GM21390 (cell line): ENCODE measurements around the gene TTYH3.

Source experiments
- ATAC-seq: cut with Tn5 transposase; IDR thresholded peaks from one replicate; pipeline ENCODE4 v1.9.1; 2021; ENCODE audit not compliant: unreplicated experiment

The TTYH3 gene

GRCh38 chr7:2701832-2702593 is 70.2 kb downstream of the TTYH3 start:
- no peak for ATAC-seq

- no peak for ATAC-seq
Observed at GRCh38 chr7:2702594-2702957, 70.8 kb downstream of the TTYH3 start.

- no peak for ATAC-seq
Observed at GRCh38 chr7:2705371-2706096, 73.7 kb downstream of the TTYH3 start.

DNA sequence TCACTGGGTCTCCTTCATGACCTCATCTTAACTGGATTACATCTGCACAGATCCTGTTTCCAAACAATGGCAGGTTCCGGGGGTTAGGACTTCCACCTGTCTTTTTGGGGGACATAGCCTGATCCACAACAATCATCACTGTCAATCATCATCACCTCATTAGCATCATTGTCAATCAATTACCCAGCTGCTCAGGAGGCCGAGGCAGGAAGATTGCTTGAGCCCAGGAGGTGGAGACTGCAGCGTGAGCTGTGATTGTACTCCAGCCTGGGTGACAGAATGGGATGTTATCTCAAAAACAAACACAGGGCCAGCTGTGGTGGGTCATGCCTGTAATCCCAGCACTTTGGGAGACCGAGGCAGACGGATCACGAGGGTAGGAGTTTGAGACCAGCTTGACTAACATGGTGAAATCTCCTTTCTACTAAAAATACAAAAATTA is 74.9 kb downstream of the TTYH3 start:
- no peak for ATAC-seq

DNA sequence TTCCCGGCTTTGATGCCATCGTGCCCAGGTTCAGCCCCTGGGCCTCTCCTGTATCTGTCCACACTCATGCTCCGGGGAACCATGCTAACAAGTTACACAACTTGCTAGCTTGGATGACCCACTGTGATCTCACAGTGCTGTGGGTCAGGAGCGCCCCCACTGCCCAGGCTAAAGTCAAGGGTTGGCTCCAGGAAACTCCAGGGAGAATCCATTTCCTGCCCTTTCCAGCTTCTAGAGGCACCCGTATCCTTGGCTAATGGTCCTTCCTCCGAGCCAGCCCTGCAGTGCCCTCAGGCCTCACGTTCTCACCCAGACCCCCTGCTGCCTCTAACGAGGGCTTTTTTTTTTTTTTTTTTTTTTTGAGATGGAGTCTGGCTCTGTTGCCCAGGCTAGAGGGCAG is 75.7 kb downstream of the TTYH3 start:
- ATAC-seq, result no peak

GRCh38 chr7:2708041-2708440 is 76.3 kb downstream of the TTYH3 start:
- no peak for ATAC-seq

DNA sequence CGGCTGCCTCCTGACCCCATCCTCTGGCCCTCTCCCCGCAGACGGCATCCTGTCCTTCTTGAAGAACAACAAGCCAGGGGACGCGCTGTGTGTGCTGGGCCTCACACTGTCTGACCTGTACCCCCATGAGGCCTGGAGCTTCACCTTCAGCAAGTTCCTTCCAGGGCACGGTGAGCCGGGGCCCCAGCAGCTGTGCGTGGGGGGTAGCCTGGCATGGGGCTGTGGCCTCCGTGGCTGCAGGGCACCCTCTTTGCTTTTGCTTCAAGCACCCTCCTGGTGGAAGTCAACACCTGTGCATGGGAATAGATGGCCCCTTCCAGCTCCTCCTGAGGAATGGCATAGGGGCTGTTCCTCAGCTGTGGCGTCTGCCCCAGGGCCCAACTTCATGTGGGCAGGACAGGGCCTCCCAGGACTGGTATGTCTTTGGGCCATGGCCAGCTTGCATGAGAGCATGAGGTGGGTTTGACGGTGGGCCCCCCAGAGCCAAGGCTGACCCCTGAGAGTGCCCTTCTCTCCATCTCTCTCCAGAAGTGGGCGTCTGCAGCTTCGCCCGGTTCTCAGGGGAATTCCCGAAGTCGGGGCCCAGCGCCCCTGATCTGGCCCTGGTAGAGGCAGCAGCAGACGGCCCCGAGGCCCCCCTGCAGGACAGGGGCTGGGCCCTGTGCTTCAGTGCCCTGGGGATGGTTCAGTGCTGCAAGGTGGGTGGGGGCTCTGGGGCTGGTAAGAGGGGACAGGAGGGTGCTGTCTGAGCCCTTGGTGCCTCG is 76.9 kb downstream of the TTYH3 start:
- no peak for ATAC-seq

DNA sequence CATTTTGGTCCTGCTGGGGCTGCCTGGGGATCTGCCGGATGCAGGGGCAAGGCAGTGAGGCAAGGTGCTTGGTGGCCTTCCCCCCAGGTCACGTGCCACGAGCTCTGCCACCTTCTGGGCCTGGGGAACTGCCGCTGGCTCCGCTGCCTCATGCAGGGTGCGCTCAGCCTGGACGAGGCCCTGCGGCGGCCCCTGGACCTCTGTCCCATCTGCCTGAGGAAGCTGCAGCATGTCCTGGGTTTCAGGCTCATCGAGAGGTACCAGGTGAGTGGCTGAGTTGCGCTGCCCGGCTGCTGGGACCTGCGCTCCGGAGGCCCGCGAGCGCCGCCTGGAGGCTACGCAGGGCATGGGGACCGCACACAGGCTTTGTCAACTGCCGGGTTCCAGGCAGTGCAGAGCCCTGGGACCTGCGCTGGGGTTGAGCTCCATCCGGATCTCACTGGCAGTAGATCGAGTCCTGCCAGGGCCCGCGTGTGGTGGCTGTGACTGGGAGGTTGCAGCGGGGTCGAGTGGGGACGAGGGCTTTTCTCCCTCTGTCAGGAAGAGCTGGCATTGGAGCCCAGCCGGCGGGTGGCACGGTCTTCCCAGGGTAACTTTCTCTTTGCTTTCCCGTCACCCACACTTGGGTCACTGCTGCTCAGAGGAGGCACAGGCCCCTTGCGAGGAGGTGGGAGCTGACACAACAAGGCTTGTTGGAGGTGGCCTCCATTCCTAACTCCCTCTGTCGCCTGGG is 77.9 kb downstream of the TTYH3 start:
- peak; percentile 78 for ATAC-seq

GRCh38 chr7:2710286-2710655 is 78.5 kb downstream of the TTYH3 start:
- peak; percentile 61 for ATAC-seq

DNA sequence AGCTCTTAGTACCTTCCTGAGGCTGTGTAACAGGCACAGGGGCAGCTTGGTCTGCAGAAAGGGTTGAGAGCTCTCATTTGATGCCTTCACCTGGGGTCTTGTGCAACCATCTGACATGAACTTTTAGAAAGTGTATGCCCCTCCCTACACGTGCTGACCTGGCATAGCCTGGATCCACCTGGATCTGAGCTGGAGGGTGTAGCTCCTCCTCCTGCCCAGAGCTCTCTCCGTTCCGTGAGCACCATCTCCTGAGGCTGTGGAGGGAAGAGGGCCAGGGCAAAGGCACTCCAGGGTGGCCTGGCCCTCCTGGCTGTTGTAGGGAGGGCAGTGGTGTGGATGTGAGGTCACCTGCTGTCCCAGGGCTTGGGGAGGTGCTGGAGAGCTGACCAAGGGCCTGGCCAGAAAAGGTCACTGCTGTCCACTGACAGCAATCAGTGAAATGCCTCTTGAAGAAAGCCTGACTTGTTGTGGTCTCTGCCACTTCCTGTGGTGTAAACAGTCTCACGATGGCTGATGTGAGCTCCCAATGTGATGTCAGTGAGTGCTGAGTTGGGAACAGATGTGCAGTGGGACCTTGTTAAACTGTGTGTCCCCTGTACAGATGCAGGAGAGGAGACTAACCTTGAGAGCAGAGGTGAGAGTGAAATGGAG is 79.2 kb downstream of the TTYH3 start:
- ATAC-seq, result no peak

- ATAC-seq, result no peak
Observed at GRCh38 chr7:2711895-2712675, 80.3 kb downstream of the TTYH3 start.

DNA sequence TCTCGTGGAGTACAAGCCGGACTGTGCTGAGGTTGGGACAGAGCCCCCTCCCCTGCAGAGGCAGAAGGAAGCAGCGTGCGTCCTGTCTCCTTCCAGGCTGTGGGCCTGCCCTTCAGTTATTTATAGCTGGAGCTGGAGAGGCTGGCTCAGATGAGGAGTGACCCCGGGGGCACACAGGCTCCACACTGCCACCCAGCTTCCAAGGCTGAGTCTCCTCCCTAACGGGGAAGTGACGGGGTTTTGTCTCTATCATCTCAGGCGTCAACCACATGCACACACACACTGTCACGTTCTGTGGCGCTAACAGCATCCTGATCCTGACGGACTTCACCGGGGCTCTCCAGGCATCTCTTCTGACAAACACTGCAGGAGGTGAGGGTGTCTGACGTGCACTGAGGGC is 81.6 kb downstream of the TTYH3 start:
- ATAC-seq, result no peak

GRCh38 chr7:2713978-2714377 is 82.2 kb downstream of the TTYH3 start:
- no peak for ATAC-seq
